H1 (cell line): ENCODE results near the gene PAX7. TPM values are rescaled to one million over a fixed set of nuclear protein-coding genes. Genes with fewer than 3 reads are reported as not detected.

Source experiments
- CTCF ChIA-PET: fragments of 300-600 bp; sonication (Branson Sonifier 250); formaldehyde crosslinking; loops from one replicate; lab custom pipeline; 2021; ENCODE audit not compliant: partially characterized antibody; lab: Charles Lee
- POLR2A ChIA-PET: fragments of 300-600 bp; sonication (Branson Sonifier 250); formaldehyde crosslinking; loops from one replicate; lab custom pipeline; 2021; ENCODE audit warnings: inconsistent platforms; ENCODE audit not compliant: partially characterized antibody; lab: Charles Lee
- DNase-seq, 2 experiments: peaks; one replicate each; pipeline versions ENCODE4 v3.0.0 to v3.0.0-alpha.2; 2010 to 2022; ENCODE audit warnings: low spot score in 2 of 2, low read depth in 1 of 2, mixed read lengths in 1 of 2
- FAIRE-seq: peaks from 2 replicates; lab custom pipeline; 2011; peaks lifted over from hg19 to GRCh38; lab: Jason Lieb, UNC
- H2AFZ ChIP-seq: 2 replicates; pipeline ENCODE4 v1.8.1; 2012; ENCODE audit warnings: low read length, inconsistent platforms
- H2AK5ac ChIP-seq: 2 replicates; pipeline ENCODE4 v1.6.1; 2013; ENCODE audit warnings: low read depth, low read length
- H2BK120ac ChIP-seq: replicated peaks from 2 replicates; pipeline ENCODE3; 2013; ENCODE audit warnings: low read depth, low read length, inconsistent platforms
- H2BK12ac ChIP-seq: 2 replicates; pipeline ENCODE4 v1.6.1; 2013; ENCODE audit warnings: low read depth, low read length
- H2BK15ac ChIP-seq: 2 replicates; pipeline ENCODE4 v1.6.1; 2013; ENCODE audit warnings: low read length
- H2BK20ac ChIP-seq: 2 replicates; pipeline ENCODE4 v1.6.1; 2013; ENCODE audit warnings: low read length
- H2BK5ac ChIP-seq: 2 replicates; pipeline ENCODE4 v1.6.1; 2013; ENCODE audit warnings: low read depth, low read length
- H3K14ac ChIP-seq: 2 replicates; pipeline ENCODE4 v1.6.1; 2013; ENCODE audit warnings: inconsistent platforms; ENCODE audit not compliant: insufficient read length
- H3K18ac ChIP-seq: 2 replicates; pipeline ENCODE4 v1.6.1; 2013; ENCODE audit warnings: low read length; ENCODE audit errors: extremely low read depth
- H3K23ac ChIP-seq: 2 replicates; pipeline ENCODE4 v1.6.1; 2013; ENCODE audit warnings: inconsistent platforms; ENCODE audit not compliant: insufficient read length
- H3K23me2 ChIP-seq: 2 replicates; pipeline ENCODE4 v1.6.1; 2013; ENCODE audit warnings: low read depth, low read length
- H3K27ac ChIP-seq: 2 replicates; pipeline ENCODE4 v1.6.1; 2011; ENCODE audit warnings: low read depth, low read length, inconsistent platforms
- H3K27me3 ChIP-seq, 4 experiments: replicated peaks in 1 of 4; 1 replicate in 1 of 4; 2 replicates in 3 of 4; pipeline versions ENCODE4 v1.6.1 to v1.8.1; 2011 to 2013; ENCODE audit warnings: low read length in 3 of 4, mild to moderate bottlenecking in 3 of 4, inconsistent platforms in 2 of 4, mixed read lengths in 2 of 4, moderate library complexity in 1 of 4; ENCODE audit not compliant: control insufficient read depth in 3 of 4, insufficient read depth in 3 of 4; ENCODE audit errors: extremely low read depth in 1 of 4
- H3K36me3 ChIP-seq, 4 experiments: 2 replicates each; pipeline versions ENCODE4 v1.6.1 to v1.8.1; 2011 to 2013; ENCODE audit warnings: mild to moderate bottlenecking in 4 of 4, low read length in 3 of 4, moderate library complexity in 2 of 4, control low read depth in 1 of 4, inconsistent platforms in 1 of 4; ENCODE audit not compliant: insufficient read depth in 4 of 4, control insufficient read depth in 2 of 4
- H3K4ac ChIP-seq: replicated peaks from 2 replicates; pipeline ENCODE3; 2013; ENCODE audit warnings: low read length, low read depth, mixed read lengths, inconsistent platforms; ENCODE audit not compliant: insufficient read length
- H3K4me1 ChIP-seq, 4 experiments: replicated peaks in 1 of 4; 1 replicate in 1 of 4; 2 replicates in 3 of 4; pipeline versions ENCODE4 v1.6.1 to v1.8.1; 2011 to 2013; ENCODE audit warnings: low read length in 3 of 4, inconsistent platforms in 2 of 4, mixed read lengths in 1 of 4; ENCODE audit not compliant: insufficient read depth in 4 of 4, control insufficient read depth in 3 of 4
- H3K4me2 ChIP-seq, 2 experiments: 2 replicates each; pipeline versions ENCODE4 v1.6.1 to v1.8.1; 2011 to 2013; ENCODE audit warnings: low read depth in 2 of 2, low read length in 2 of 2, control low read depth in 1 of 2, inconsistent platforms in 1 of 2, mild to moderate bottlenecking in 1 of 2; ENCODE audit not compliant: insufficient read depth in 1 of 2
- H3K4me3 ChIP-seq, 4 experiments: fragments of 200-600, 300-600 bp in 1 of 4; sonication (generic), shearing (Covaris generic), sonication (Bioruptor Twin) in 1 of 4; 2 replicates each; pipeline versions ENCODE4 v1.5.1 to v1.8.1; 2011 to 2016; ENCODE audit warnings: low read length in 4 of 4, low read depth in 3 of 4, control low read depth in 2 of 4, inconsistent platforms in 2 of 4, mild to moderate bottlenecking in 2 of 4, mixed read lengths in 1 of 4, moderate library complexity in 1 of 4; ENCODE audit not compliant: insufficient read depth in 2 of 4; ENCODE audit errors: extremely low read depth in 1 of 4
- H3K56ac ChIP-seq: replicated peaks from 2 replicates; pipeline ENCODE3; 2013; ENCODE audit warnings: low read depth, mild to moderate bottlenecking, mixed read lengths, low read length, inconsistent platforms; ENCODE audit not compliant: insufficient read length
- H3K79me1 ChIP-seq: 2 replicates; pipeline ENCODE4 v1.6.1; 2013; ENCODE audit warnings: low read depth, low read length, control low read depth
- H3K79me2 ChIP-seq, 2 experiments: 2 replicates each; pipeline versions ENCODE4 v1.6.1 to v1.8.1; 2012 to 2013; ENCODE audit warnings: low read length in 2 of 2, mild to moderate bottlenecking in 2 of 2, inconsistent platforms in 1 of 2; ENCODE audit not compliant: insufficient read depth in 2 of 2, control insufficient read depth in 1 of 2
- H3K9ac ChIP-seq, 4 experiments: replicated peaks in 1 of 4; 1 replicate in 1 of 4; 2 replicates in 3 of 4; pipeline versions ENCODE4 v1.6.1 to v1.8.1; 2011 to 2013; ENCODE audit warnings: low read depth in 3 of 4, low read length in 3 of 4, control low read depth in 2 of 4, mild to moderate bottlenecking in 2 of 4, moderate library complexity in 2 of 4, inconsistent platforms in 1 of 4; ENCODE audit errors: extremely low read depth in 1 of 4
- H3K9me3 ChIP-seq, 2 experiments: 2 replicates each; pipeline versions ENCODE4 v1.6.1 to v1.8.1; 2012 to 2013; ENCODE audit warnings: mild to moderate bottlenecking in 2 of 2, moderate library complexity in 2 of 2, control low read depth in 1 of 2, inconsistent platforms in 1 of 2, low read depth in 1 of 2, low read length in 1 of 2, mixed read lengths in 1 of 2; ENCODE audit not compliant: insufficient read depth in 2 of 2
- H4K20me1 ChIP-seq, 2 experiments: replicated peaks in 1 of 2; 2 replicates each; pipeline versions ENCODE3 to v1.8.1; 2011 to 2013; ENCODE audit warnings: inconsistent platforms in 2 of 2, low read length in 2 of 2, mild to moderate bottlenecking in 1 of 2; ENCODE audit not compliant: insufficient read depth in 2 of 2, control insufficient read depth in 1 of 2
- H4K5ac ChIP-seq: 2 replicates; pipeline ENCODE4 v1.6.1; 2013; ENCODE audit warnings: low read length, low read depth, mixed read lengths, inconsistent platforms; ENCODE audit not compliant: insufficient read length
- H4K8ac ChIP-seq: 2 replicates; pipeline ENCODE4 v1.8.0; 2013; ENCODE audit warnings: mild to moderate bottlenecking, moderate library complexity, low read length, inconsistent platforms; ENCODE audit not compliant: insufficient read depth; ENCODE audit errors: extremely low read depth
- H4K91ac ChIP-seq: replicated peaks from 2 replicates; pipeline ENCODE3; 2013; ENCODE audit warnings: low read length, mixed read lengths, inconsistent platforms; ENCODE audit not compliant: insufficient read length
- EZH2 ChIP-seq: fragments of 200-600 bp; sonication (generic); IDR thresholded peaks from 2 replicates; pipeline ENCODE4 v1.7.1; 2012; ENCODE audit warnings: low read depth, mild to moderate bottlenecking, moderate library complexity, low read length, inconsistent platforms; ENCODE audit not compliant: severe bottlenecking
- PHF8 ChIP-seq: fragments of 200-600 bp; sonication (generic); conservative IDR thresholded peaks from 2 replicates; pipeline ENCODE4 v1.7.1; 2012; ENCODE audit warnings: low read depth, mild to moderate bottlenecking, inconsistent platforms, low read length, moderate library complexity
- RFX5 ChIP-seq: IDR thresholded peaks from 2 replicates; pipeline ENCODE4 v1.6.1; 2011; ENCODE audit warnings: low read depth, low read length, improper control_type of control experiment, borderline replicate concordance
- TEAD4 ChIP-seq: IDR thresholded peaks from 2 replicates; pipeline ENCODE4 v1.6.1; 2012; ENCODE audit warnings: low read depth, low read length, inconsistent platforms, mixed read lengths
- WGBS, 2 experiments: shearing (Covaris generic) in 1 of 2; methylation state at CpG; one replicate each; pipeline versions ENCODE4 v1.1.6 to v1.1.7; 2013 to 2015; ENCODE audit warnings: low lambda C conversion rate in 2 of 2, mixed read lengths in 2 of 2, inconsistent platforms in 1 of 2, low coverage in 1 of 2, missing lambda C conversion rate in 1 of 2; ENCODE audit not compliant: insufficient replicate concordance in 2 of 2, insufficient coverage in 1 of 2, insufficient read length in 1 of 2; ENCODE audit errors: extremely low coverage in 1 of 2, missing lambda C conversion rate in 1 of 2; 5-methylcytosine and 5-hydroxymethylcytosine counted together
- polyA plus RNA-seq, 7 experiments: library from polyadenylated mRNA; depleted of rRNA in 3 of 7; stranded (reverse) in 5 of 7; unstranded in 2 of 7; fragments of >200 nt in 5 of 7; fragments of 200-250 nt in 2 of 7; gene quantifications; 1 replicate in 5 of 7; 2 replicates in 1 of 7; 4 replicates in 1 of 7; pipeline versions ENCODE4 v1.2.1 to v1.2.3, GENCODE V29; 2011 to 2013; ENCODE audit warnings: missing spikeins in 2 of 7, mixed read lengths in 2 of 7
- total RNA-seq: library from RNA; stranded (reverse); fragmentation: NEBNext Ultra II Directional; extraction: Animal tissue kit (Norgen Biotek cat#: 25700); gene quantifications from 2 replicates; pipeline ENCODE4 v1.2.1, GENCODE V29; 2021

Gene PAX7
- total and polyA plus RNA-seq, 2 of the 8 experiments (the other 6 are each of a cell fraction or from before 2014, with no cell fraction given) = not detected

- Histone ChIP-seq H3K23ac (no peak overlapping the region), H2BK20ac (no peak overlapping the region), H3K79me2 (no peaks in the 10 kb centered on the region), H4K5ac (no peak overlapping the region), H3K56ac (no peak overlapping the region), H3K18ac (no peak overlapping the region), H4K20me1 (no peaks in the 10 kb centered on the region), H3K79me1 (no peaks in the 10 kb centered on the region), H3K9me3 (no peaks in the 10 kb centered on the region), H3K4me1 (peaks cover 0 to 6% (median 2%) of the 10 kb centered on the region in 4 experiments; a peak in 1 of 7 replicates), H3K27ac (no peak overlapping the region), H2AFZ (no peak overlapping the region), H3K36me3 (no peaks in the 10 kb centered on the region), H2AK5ac (no peak overlapping the region), H2BK12ac (no peak overlapping the region), H3K14ac (no peak overlapping the region), H4K8ac (no peak overlapping the region), H3K4me2 (no peak overlapping the region), H3K27me3 (peaks cover 0 to 6% (median 2%) of the 10 kb centered on the region in 4 experiments; a peak in 3 of 7 replicates), H2BK15ac (no peak overlapping the region), H3K4me3 (no peak overlapping the region), H3K4ac (no peak overlapping the region), H2BK120ac (no peak overlapping the region), H4K91ac (no peak overlapping the region), H3K9ac (no peak overlapping the region), H3K23me2 (peaks cover 1% of the 10 kb centered on the region; the same call in 1 of the 2 replicates), H2BK5ac (no peak overlapping the region)
- DNase-seq (no peak), FAIRE-seq (no peak)
- WGBS, 2 experiments = 71% methylated on average over 8 of the region's 8 CpGs; no CpG with 5 or more reads in 1 of the 2 experiments
- CTCF ChIA-PET = interaction anchor here (1.1 to 1.4 kb wide), 3 partner anchors 14 to 149 kb away, joined by 3 to 4 read pairs (median 3); no protein-coding TSS in a partner anchor
- TF ChIP-seq TEAD4 (no peak), EZH2 (no peak), RFX5 (no peak), PHF8 (no peak)
- POLR2A ChIA-PET = interaction anchor here (1.6 kb wide), 1 partner anchor 12 kb away, joined by 3 read pairs; no protein-coding TSS in a partner anchor
Observed at GRCh38 chr1:18730321-18730720, 99.7 kb downstream of the PAX7 start.
